Measurements from ENCODE around the gene BNIP2.
"Not testable (repeated sequence)": the region's sequence is repeated elsewhere in the genome, so short reads cannot be mapped to it uniquely, and the experiment has no call there.

BNIP2 gene

DNA sequence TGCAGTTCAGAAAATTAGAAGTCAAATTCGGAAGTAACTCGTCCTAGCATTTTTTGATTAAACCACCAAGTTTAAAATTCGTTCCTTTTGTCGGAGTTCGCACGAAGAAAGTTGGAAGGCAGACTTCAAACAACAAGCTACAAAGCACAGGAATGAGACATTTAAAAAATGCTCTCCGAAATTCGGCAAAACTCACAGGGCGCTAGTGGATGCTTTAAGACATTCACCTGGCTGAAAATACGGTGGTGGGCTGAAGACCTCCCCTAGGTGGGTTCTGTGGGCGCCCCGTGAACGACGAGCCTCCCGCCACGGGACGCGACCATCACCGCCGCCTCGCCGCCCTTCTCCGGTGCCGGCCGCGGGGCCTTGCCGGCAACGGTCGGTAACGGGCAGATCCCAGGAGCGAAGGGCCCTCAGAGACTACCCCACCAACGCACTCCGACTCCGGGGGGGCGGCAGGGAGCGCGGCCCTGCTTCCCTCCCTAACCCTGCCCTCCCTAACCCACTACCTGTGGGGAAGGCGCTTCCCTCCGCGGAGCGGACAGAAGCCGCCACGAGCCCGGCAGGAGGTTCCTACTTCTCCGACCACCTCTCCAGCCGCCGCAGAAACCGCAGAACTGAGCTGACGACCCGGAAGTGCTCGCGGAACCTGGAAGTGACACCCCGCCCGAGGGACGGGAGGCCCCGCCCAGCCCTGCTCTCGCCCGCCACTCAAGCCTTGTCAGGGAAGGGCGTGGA, 32.1 kb downstream of the BNIP2 start, which contains the start of gene GTF2A2:
Gene GTF2A2 (minus strand): TSS at position 619 of the 738 bp plus-strand sequence. CDS start 5,238 bp downstream, outside the sequence.
- TF ChIP-seq, protein P1, sequence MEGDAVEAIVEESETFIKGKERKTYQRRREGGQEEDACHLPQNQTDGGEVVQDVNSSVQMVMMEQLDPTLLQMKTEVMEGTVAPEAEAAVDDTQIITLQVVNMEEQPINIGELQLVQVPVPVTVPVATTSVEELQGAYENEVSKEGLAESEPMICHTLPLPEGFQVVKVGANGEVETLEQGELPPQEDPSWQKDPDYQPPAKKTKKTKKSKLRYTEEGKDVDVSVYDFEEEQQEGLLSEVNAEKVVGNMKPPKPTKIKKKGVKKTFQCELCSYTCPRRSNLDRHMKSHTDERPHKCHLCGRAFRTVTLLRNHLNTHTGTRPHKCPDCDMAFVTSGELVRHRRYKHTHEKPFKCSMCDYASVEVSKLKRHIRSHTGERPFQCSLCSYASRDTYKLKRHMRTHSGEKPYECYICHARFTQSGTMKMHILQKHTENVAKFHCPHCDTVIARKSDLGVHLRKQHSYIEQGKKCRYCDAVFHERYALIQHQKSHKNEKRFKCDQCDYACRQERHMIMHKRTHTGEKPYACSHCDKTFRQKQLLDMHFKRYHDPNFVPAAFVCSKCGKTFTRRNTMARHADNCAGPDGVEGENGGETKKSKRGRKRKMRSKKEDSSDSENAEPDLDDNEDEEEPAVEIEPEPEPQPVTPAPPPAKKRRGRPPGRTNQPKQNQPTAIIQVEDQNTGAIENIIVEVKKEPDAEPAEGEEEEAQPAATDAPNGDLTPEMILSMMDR (IDR thresholded peaks at IDR 0.05; ENCODE audit: low read depth, low read length, missing control alignments): no peak
- Histone ChIP-seq H3K4me3 (ENCODE audit: low read depth, low read length) (peak within 1 kb of the TSS; percentile 78), H3K27ac (peak within 1 kb of the TSS; percentile 58), H3K27me3 (replicated peaks) (no peaks in the 10 kb centered on the region), H3K36me3 (replicated peaks) (peaks cover 5% of the 10 kb centered on the region)
- peak; percentile 92 for DNase-seq
- in situ Hi-C loops (cut with HindIII; ENCODE audit: low pct_ligation_motif_present, low sequenced_read_pairs): no loop called here

DNA sequence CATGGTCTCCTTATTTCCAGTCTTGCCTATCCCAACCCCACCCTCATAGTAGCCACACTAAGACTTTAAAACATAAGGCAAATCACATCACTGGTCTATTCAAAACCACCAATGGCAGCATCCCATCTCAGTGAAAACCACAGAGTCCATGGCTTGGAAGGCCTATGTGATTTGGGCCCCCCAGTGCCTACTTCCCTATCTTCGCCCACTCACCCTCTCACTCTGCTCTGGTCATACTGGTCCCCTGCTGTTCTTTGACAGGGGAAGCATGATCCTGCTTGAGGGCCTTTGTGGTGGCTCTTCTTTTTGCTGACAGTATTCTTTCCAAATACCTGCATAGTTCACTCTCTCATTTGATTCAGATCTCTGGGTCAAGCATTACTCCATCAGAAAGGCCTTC, 35.1 kb downstream of the BNIP2 start:
- H3K4me3 ChIP-seq (ENCODE audit: low read depth, low read length): no peak overlapping the region
- TF ChIP-seq, protein P1 (IDR thresholded peaks at IDR 0.05; ENCODE audit: low read depth, low read length, missing control alignments): no peak
- no peak for DNase-seq
- no peaks in the 10 kb centered on the region for H3K27me3 ChIP-seq (replicated peaks)
- H3K36me3 ChIP-seq (replicated peaks): peaks cover 10% of the 10 kb centered on the region
- H3K27ac ChIP-seq: no peak overlapping the region
- in situ Hi-C loops (cut with HindIII; ENCODE audit: low pct_ligation_motif_present, low sequenced_read_pairs): no loop called here

DNA sequence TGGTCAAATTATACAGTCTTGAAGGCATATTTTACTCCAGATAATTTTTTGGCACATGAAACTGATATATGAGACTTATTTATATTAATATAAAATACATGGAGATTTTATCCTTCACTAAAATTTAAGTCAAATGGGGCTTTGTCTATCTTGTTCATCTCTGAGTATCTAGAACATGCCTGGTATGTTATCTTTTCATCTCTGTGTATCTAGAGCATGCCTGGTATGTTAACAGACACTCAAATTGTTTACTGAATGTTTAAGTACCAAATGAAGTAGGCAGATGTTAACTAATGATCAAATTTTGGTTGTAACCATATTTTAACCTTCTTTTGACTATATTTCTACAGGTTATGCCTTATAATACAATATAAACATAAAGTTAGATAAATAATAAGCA, 39.5 kb downstream of the BNIP2 start:
- Histone ChIP-seq H3K4me3 (ENCODE audit: low read depth, low read length) (no peak overlapping the region), H3K36me3 (replicated peaks) (peaks cover 16% of the 10 kb centered on the region), H3K27me3 (replicated peaks) (no peaks in the 10 kb centered on the region), H3K27ac (no peak overlapping the region)
- TF ChIP-seq, protein P1 (IDR thresholded peaks at IDR 0.05; ENCODE audit: low read depth, low read length, missing control alignments): no peak
- in situ Hi-C loops (cut with HindIII; ENCODE audit: low pct_ligation_motif_present, low sequenced_read_pairs): no loop called here
- no peak for DNase-seq

DNA sequence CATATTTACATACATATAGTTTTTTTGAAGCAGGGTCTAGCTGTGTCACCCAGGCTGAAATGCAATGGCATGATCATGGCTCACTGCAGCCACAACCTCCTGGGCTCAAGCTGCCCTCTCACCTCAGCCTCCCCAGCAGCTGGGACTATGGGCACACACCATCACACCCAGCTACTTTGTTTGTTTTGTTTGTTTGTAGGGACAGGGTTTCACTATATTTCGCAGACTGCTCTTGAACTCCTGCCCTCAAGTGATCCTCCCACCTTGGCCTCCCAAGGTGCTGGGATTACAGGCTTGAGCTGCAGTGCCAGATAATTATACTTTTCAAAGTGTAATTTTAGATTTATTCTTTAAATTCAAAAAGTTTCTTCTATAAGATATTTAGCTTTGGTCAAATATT, 42.0 kb downstream of the BNIP2 start:
- Histone ChIP-seq H3K27ac (no peak overlapping the region), H3K4me3 (ENCODE audit: low read depth, low read length) (no peak overlapping the region), H3K36me3 (replicated peaks) (peaks cover 21% of the 10 kb centered on the region), H3K27me3 (replicated peaks) (no peaks in the 10 kb centered on the region)
- no peak for DNase-seq
- TF ChIP-seq, protein P1 (IDR thresholded peaks at IDR 0.05; ENCODE audit: low read depth, low read length, missing control alignments): no peak
- in situ Hi-C loops (cut with HindIII; ENCODE audit: low pct_ligation_motif_present, low sequenced_read_pairs): no loop called here

DNA sequence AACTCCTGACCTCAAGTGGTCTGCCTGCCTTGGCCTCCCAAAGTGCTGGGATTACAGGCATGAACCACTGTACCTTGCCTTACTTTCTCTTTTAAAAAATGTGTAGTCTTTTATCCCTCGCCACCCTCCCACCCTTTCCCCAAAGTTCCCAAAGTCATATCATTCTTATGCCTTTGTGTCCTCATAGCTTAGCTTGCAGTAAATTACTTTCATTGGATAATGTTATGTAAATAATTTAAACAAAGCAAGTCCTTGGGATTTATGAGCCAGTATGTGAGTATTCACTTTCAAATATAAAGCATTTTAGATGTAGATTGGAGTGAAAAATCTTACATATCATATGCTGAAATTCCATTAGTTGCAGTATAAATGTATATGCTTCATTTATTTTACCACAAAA, 42.8 kb downstream of the BNIP2 start:
- in situ Hi-C loops (cut with HindIII; ENCODE audit: low pct_ligation_motif_present, low sequenced_read_pairs): no loop called here
- TF ChIP-seq, protein P1 (IDR thresholded peaks at IDR 0.05; ENCODE audit: low read depth, low read length, missing control alignments): no peak
- peaks cover 13% of the 10 kb centered on the region for H3K36me3 ChIP-seq (replicated peaks)
- no peaks in the 10 kb centered on the region for H3K27me3 ChIP-seq (replicated peaks)
- H3K27ac ChIP-seq: no peak overlapping the region
- no peak overlapping the region for H3K4me3 ChIP-seq (ENCODE audit: low read depth, low read length)
- DNase-seq: no peak

DNA sequence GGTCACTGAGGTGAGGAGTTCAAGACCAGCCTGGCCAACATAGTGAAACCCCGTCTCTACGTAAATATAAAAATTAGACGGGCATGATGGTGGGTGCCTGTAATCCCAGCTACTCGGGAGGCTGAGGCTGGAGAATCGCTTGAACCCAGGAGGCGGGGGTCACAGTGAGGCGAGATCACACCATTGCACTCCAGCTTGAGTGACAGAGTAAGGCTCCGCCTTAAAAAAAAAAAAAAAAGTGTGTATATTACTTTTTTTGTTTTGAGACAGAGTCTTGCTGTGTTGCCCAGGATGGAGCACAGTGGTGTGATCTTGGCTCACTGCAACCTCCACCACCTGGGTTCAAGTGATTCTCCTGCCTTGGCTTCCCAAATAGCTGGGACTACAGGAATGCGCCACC, 43.3 kb downstream of the BNIP2 start:
- DNase-seq; H3K4me3 ChIP-seq (ENCODE audit: low read depth, low read length); in situ Hi-C loops (cut with HindIII; ENCODE audit: low pct_ligation_motif_present, low sequenced_read_pairs); H3K27me3 ChIP-seq (replicated peaks); H3K27ac ChIP-seq: not testable (repeated sequence)
- H3K36me3 ChIP-seq (replicated peaks): peaks cover 11% of the 10 kb centered on the region
